Measurements from ENCODE around the gene ELOB.

GRCh38 chr16:2769675-2770056, 7.4 kb downstream of the ELOB start:
- TF ChIP-seq CTCF (IDR thresholded peaks at IDR 0.05), result no peak
- no peak for TF ChIP-seq POLR2AphosphoS5 (IDR thresholded peaks at IDR 0.05; ENCODE audit: insufficient read depth in 1 of 2, low read depth in 1 of 2)
- no peak for TF ChIP-seq POLR2A (IDR thresholded peaks at IDR 0.05)
